Sigmoid colon (tissue), 4 donors: Measurements from ENCODE around the gene TEKT5.

Experiments
- CTCF ChIP-seq, 4 experiments: fragments of 450-650 bp in 3 of 4; fragments of 200-600 bp in 1 of 4; IDR thresholded peaks; one replicate each; pipeline ENCODE4 v1.5.1; 2016 to 2019; ENCODE audit warnings: antibody characterized with exemption in 4 of 4, mild to moderate bottlenecking in 3 of 4, moderate library complexity in 2 of 4
- EP300 ChIP-seq, 4 donors: sonication (generic); formaldehyde crosslinking; IDR thresholded peaks; one replicate each; pipeline ENCODE4 v1.6.1; 2017; ENCODE audit warnings: antibody characterized with exemption in 4 of 4
- POLR2A ChIP-seq, 2 donors: fragments of 450-650 bp; IDR thresholded peaks; one replicate each; pipeline ENCODE4 v1.6.1; 2016; ENCODE audit warnings: antibody characterized with exemption in 2 of 2, mild to moderate bottlenecking in 2 of 2, moderate library complexity in 2 of 2
- POLR2AphosphoS5 ChIP-seq, 4 donors: sonication (generic); formaldehyde crosslinking; IDR thresholded peaks; one replicate each; pipeline ENCODE4 v1.6.1; 2017; ENCODE audit warnings: antibody characterized with exemption in 4 of 4

- TF ChIP-seq CTCF (IDR thresholded peaks at IDR 0.05) (no peak), POLR2A (IDR thresholded peaks at IDR 0.05) (no peak), EP300 (IDR thresholded peaks at IDR 0.05) (no peak), POLR2AphosphoS5 (IDR thresholded peaks at IDR 0.05) (no peak)
These were observed 30.0 kb downstream of the TEKT5 start for GRCh38 chr16:10664720-10665126.
